ENCODE measurements around the gene ASTN1.

DNA sequence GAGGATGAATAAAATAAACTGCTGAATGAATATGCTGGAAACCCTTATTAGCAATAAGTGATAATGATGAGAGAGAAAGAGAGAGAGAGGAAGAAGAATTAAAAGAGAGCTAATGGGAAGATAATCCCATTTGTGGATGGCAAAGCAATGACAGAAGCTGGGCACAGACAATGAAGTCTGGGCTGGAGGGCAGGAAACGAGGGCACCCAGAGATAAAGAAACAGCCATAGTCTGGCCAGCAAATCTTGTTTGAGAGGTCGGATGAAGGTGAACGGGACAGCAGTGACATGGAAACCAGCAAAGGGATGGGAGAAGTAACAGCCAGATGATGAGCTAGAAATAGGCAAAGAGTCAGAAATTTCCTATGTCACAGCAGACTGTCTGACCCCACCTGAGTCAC, 155.9 kb downstream of the ASTN1 start:
- no peak for TF ChIP-seq POLR2AphosphoS5 (IDR thresholded peaks at IDR 0.05; ENCODE audit: borderline replicate concordance, low read depth, low read length)
- TF ChIP-seq EZH2 (IDR thresholded peaks at IDR 0.05) = no peak
